Measurements from ENCODE around the gene MTO1.

- TF ChIP-seq, protein P1, sequence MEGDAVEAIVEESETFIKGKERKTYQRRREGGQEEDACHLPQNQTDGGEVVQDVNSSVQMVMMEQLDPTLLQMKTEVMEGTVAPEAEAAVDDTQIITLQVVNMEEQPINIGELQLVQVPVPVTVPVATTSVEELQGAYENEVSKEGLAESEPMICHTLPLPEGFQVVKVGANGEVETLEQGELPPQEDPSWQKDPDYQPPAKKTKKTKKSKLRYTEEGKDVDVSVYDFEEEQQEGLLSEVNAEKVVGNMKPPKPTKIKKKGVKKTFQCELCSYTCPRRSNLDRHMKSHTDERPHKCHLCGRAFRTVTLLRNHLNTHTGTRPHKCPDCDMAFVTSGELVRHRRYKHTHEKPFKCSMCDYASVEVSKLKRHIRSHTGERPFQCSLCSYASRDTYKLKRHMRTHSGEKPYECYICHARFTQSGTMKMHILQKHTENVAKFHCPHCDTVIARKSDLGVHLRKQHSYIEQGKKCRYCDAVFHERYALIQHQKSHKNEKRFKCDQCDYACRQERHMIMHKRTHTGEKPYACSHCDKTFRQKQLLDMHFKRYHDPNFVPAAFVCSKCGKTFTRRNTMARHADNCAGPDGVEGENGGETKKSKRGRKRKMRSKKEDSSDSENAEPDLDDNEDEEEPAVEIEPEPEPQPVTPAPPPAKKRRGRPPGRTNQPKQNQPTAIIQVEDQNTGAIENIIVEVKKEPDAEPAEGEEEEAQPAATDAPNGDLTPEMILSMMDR (IDR thresholded peaks at IDR 0.05): no peak
- TF ChIP-seq EP300 (IDR thresholded peaks at IDR 0.05) (no peak), POLR2A (IDR thresholded peaks at IDR 0.05) (no peak)
Measured at GRCh38 chr6:73443555-73443954, 18.0 kb upstream of the MTO1 start.
